SJSA1 (cell line): ENCODE data around the gene ARHGAP31. TPM values are rescaled to one million over a fixed set of nuclear protein-coding genes. Genes with fewer than 3 reads are reported as not detected.
"Not testable (repeated sequence)": the region's sequence is repeated elsewhere in the genome, so short reads cannot be mapped to it uniquely, and the experiment has no call there.

Experiments used
- DNase-seq, 2 experiments: peaks; one replicate each; pipeline ENCODE4 v3.0.0-alpha.2; 2015 to 2020; ENCODE audit warnings: low spot score in 2 of 2, low read depth in 1 of 2
- H3K27ac ChIP-seq: fragments of 250-450 bp; sonication (Bioruptor Pico); 2 replicates; pipeline ENCODE4 v1.5.1; 2020; ENCODE audit warnings: mild to moderate bottlenecking, moderate library complexity
- H3K27me3 ChIP-seq: fragments of 250-450 bp; sonication (Bioruptor Pico); replicated peaks from 2 replicates; pipeline ENCODE4 v1.5.1; 2020; ENCODE audit warnings: mild to moderate bottlenecking, moderate library complexity
- H3K36me3 ChIP-seq: fragments of 250-450 bp; sonication (Bioruptor Pico); 2 replicates; pipeline ENCODE4 v1.5.1; 2020; ENCODE audit warnings: mild to moderate bottlenecking
- H3K4me1 ChIP-seq: fragments of 250-450 bp; sonication (Bioruptor Pico); replicated peaks from 2 replicates; pipeline ENCODE4 v1.6.1; 2021; ENCODE audit warnings: mild to moderate bottlenecking
- H3K4me3 ChIP-seq: fragments of 250-450 bp; sonication (Bioruptor Pico); 2 replicates; pipeline ENCODE4 v1.5.1; 2020; ENCODE audit warnings: mild to moderate bottlenecking
- H3K9me3 ChIP-seq: fragments of 250-450 bp; sonication (Bioruptor Pico); replicated peaks from 2 replicates; pipeline ENCODE4 v1.5.1; 2020; ENCODE audit warnings: mild to moderate bottlenecking
- total RNA-seq: library from RNA; depleted of rRNA; stranded (reverse); fragments of >200 nt; shearing (Covaris generic); gene quantifications from 2 replicates; pipeline ENCODE4 v1.2.3, GENCODE V29; 2014

ARHGAP31 gene
- total RNA-seq, 1 experiment from 2014 or later, result 13.7 TPM

- H3K9me3 ChIP-seq, result no peaks in the 10 kb centered on the region
Observed at GRCh38 chr3:119302697-119303551, 8.7 kb downstream of the ARHGAP31 start.

GRCh38 chr3:119304201-119304713 is 10.1 kb downstream of the ARHGAP31 start:
- peak; percentile 76 to 88 for DNase-seq
- Histone ChIP-seq H3K27ac (peak overlapping the region; percentile 71), H3K4me1 (peaks cover 48% of the 10 kb centered on the region), H3K36me3 (peaks cover 49% of the 10 kb centered on the region), H3K27me3 (no peaks in the 10 kb centered on the region), H3K9me3 (no peaks in the 10 kb centered on the region), H3K4me3 (no peak overlapping the region)

More at GRCh38 chr3:119302697-119303551, 8.7 kb downstream of the ARHGAP31 start:
- Histone ChIP-seq H3K36me3 (peaks cover 51% of the 10 kb centered on the region), H3K4me1 (peaks cover 41% of the 10 kb centered on the region), H3K27ac (peak overlapping the region; percentile 71), H3K4me3 (no peak overlapping the region), H3K27me3 (no peaks in the 10 kb centered on the region)
- DNase-seq, result peak; percentile 26 to 58

GRCh38 chr3:119305286-119305685 is 11.1 kb downstream of the ARHGAP31 start:
- H3K27me3 ChIP-seq, result no peaks in the 10 kb centered on the region
- peaks cover 39% of the 10 kb centered on the region for H3K36me3 ChIP-seq
- no peaks in the 10 kb centered on the region for H3K9me3 ChIP-seq
- peak in 1 of 2 experiments; percentile 29 for DNase-seq
- H3K27ac ChIP-seq, result peak overlapping the region; percentile 71
- H3K4me1 ChIP-seq, result peaks cover 56% of the 10 kb centered on the region
- H3K4me3 ChIP-seq, result no peak overlapping the region

GRCh38 chr3:119306378-119306777 is 12.2 kb downstream of the ARHGAP31 start:
- H3K27ac ChIP-seq, DNase-seq, H3K27me3 ChIP-seq, H3K4me3 ChIP-seq, H3K9me3 ChIP-seq: not testable (repeated sequence)
- peaks cover 67% of the 10 kb centered on the region for H3K4me1 ChIP-seq
- peaks cover 35% of the 10 kb centered on the region for H3K36me3 ChIP-seq

GRCh38 chr3:119308355-119308754 is 14.2 kb downstream of the ARHGAP31 start:
- Histone ChIP-seq H3K36me3 (peaks cover 23% of the 10 kb centered on the region), H3K4me3 (no peak overlapping the region), H3K27me3 (no peaks in the 10 kb centered on the region), H3K9me3 (no peaks in the 10 kb centered on the region), H3K4me1 (peaks cover 71% of the 10 kb centered on the region), H3K27ac (peak overlapping the region; percentile 65; the same call in 1 of the 2 replicates)
- DNase-seq, result no peak

- Histone ChIP-seq H3K27ac (peak overlapping the region; percentile 65), H3K4me1 (peaks cover 59% of the 10 kb centered on the region), H3K36me3 (peaks cover 21% of the 10 kb centered on the region), H3K4me3 (0 out of 2 replicates have a peak overlapping the region, but pooled peaks have one; percentile 2), H3K27me3 (no peaks in the 10 kb centered on the region), H3K9me3 (no peaks in the 10 kb centered on the region)
- no peak for DNase-seq
Observed at GRCh38 chr3:119309591-119309990, 15.4 kb downstream of the ARHGAP31 start.

GRCh38 chr3:119310071-119310470 is 15.9 kb downstream of the ARHGAP31 start:
- DNase-seq, result peak; percentile 93 to 94
- Histone ChIP-seq H3K36me3 (peaks cover 21% of the 10 kb centered on the region), H3K4me3 (0 out of 2 replicates have a peak overlapping the region, but pooled peaks have one; percentile 2), H3K27ac (peak overlapping the region; percentile 95), H3K4me1 (peaks cover 54% of the 10 kb centered on the region), H3K9me3 (no peaks in the 10 kb centered on the region), H3K27me3 (no peaks in the 10 kb centered on the region)

- DNase-seq, result peak; percentile 47 to 95
Observed at GRCh38 chr3:119311081-119311925, 17.1 kb downstream of the ARHGAP31 start.

GRCh38 chr3:119313461-119313860 is 19.3 kb downstream of the ARHGAP31 start:
- H3K36me3 ChIP-seq, result peaks cover 16% of the 10 kb centered on the region
- peaks cover 49% of the 10 kb centered on the region for H3K4me1 ChIP-seq
- DNase-seq, result no peak
- H3K9me3 ChIP-seq, result no peaks in the 10 kb centered on the region
- H3K27ac ChIP-seq, result no peak overlapping the region
- no peak overlapping the region for H3K4me3 ChIP-seq
- H3K27me3 ChIP-seq, result no peaks in the 10 kb centered on the region

More at GRCh38 chr3:119311081-119311925, 17.1 kb downstream of the ARHGAP31 start:
- H3K36me3 ChIP-seq, result peaks cover 25% of the 10 kb centered on the region
- H3K27ac ChIP-seq, result peak overlapping the region; percentile 95
- peaks cover 50% of the 10 kb centered on the region for H3K4me1 ChIP-seq
- H3K27me3 ChIP-seq, result no peaks in the 10 kb centered on the region
- H3K9me3 ChIP-seq, result no peaks in the 10 kb centered on the region
- 0 out of 2 replicates have a peak overlapping the region, but pooled peaks have one; percentile 4 for H3K4me3 ChIP-seq

- Histone ChIP-seq H3K27me3 (no peaks in the 10 kb centered on the region), H3K27ac (no peak overlapping the region), H3K9me3 (no peaks in the 10 kb centered on the region)
Observed at GRCh38 chr3:119314821-119315220, 20.6 kb downstream of the ARHGAP31 start.

GRCh38 chr3:119315600-119316312 is 21.6 kb downstream of the ARHGAP31 start:
- Histone ChIP-seq H3K9me3 (no peaks in the 10 kb centered on the region), H3K27ac (no peak overlapping the region), H3K4me3 (no peak overlapping the region), H3K27me3 (no peaks in the 10 kb centered on the region), H3K4me1 (peaks cover 44% of the 10 kb centered on the region), H3K36me3 (peaks cover 13% of the 10 kb centered on the region)
- no peak for DNase-seq

More at GRCh38 chr3:119314821-119315220, 20.6 kb downstream of the ARHGAP31 start:
- H3K4me1 ChIP-seq, result peaks cover 48% of the 10 kb centered on the region
- H3K36me3 ChIP-seq, result peaks cover 10% of the 10 kb centered on the region; the same call in 1 of the 2 replicates
- no peak for DNase-seq
- H3K4me3 ChIP-seq, result no peak overlapping the region

GRCh38 chr3:119316313-119316670 is 22.1 kb downstream of the ARHGAP31 start:
- Histone ChIP-seq H3K27ac (no peak overlapping the region), H3K27me3 (no peaks in the 10 kb centered on the region), H3K4me3 (no peak overlapping the region), H3K36me3 (peaks cover 13% of the 10 kb centered on the region), H3K4me1 (peaks cover 38% of the 10 kb centered on the region), H3K9me3 (no peaks in the 10 kb centered on the region)
- DNase-seq, result no peak

GRCh38 chr3:119318876-119319275 is 24.7 kb downstream of the ARHGAP31 start:
- Histone ChIP-seq H3K4me3 (no peak overlapping the region), H3K4me1 (peaks cover 45% of the 10 kb centered on the region), H3K9me3 (no peaks in the 10 kb centered on the region), H3K27ac (no peak overlapping the region), H3K36me3 (peaks cover 10% of the 10 kb centered on the region), H3K27me3 (no peaks in the 10 kb centered on the region)
- peak in 1 of 2 experiments; percentile 25 for DNase-seq
